ENCODE data around the gene P2RY8. TPM values are rescaled to one million over a fixed set of nuclear protein-coding genes. Genes with fewer than 3 reads are reported as not detected.

Gene P2RY8, protein sequence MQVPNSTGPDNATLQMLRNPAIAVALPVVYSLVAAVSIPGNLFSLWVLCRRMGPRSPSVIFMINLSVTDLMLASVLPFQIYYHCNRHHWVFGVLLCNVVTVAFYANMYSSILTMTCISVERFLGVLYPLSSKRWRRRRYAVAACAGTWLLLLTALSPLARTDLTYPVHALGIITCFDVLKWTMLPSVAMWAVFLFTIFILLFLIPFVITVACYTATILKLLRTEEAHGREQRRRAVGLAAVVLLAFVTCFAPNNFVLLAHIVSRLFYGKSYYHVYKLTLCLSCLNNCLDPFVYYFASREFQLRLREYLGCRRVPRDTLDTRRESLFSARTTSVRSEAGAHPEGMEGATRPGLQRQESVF
- not detected in 2 replicates for total RNA-seq

GRCh38 chrX:1537031-1537715 is at the start of gene P2RY8:
TSS of gene P2RY8 (minus strand) at chrX:1537185. CDS start at chrX:1466558, 70,627 bp downstream.

GRCh38 chrX:1452516-1453394 is 84.2 kb downstream of the P2RY8 start, which contains the start of gene ASMTL:
TSS of gene ASMTL (minus strand) at chrX:1452909. CDS start at chrX:1452840, 69 bp downstream.

Other genes starting within 250 kb of the P2RY8 start
- not detected in 2 replicates for gene IL3RA, start 200.4 kb downstream of the P2RY8 start, total RNA-seq
- gene SLC25A6, start 145.1 kb downstream of the P2RY8 start, total RNA-seq, result 152 and 238 TPM in 2 replicates
- gene ASMTL, start 84.3 kb downstream of the P2RY8 start, total RNA-seq, result 13.1 and 16.9 TPM in 2 replicates
- 13.6 and 14.7 TPM in 2 replicates for gene AKAP17A, start 54.4 kb upstream of the P2RY8 start, total RNA-seq
- gene ASMT, start 77.9 kb upstream of the P2RY8 start, total RNA-seq, result 0.09 TPM in 1 of 2 replicates, not detected in the other

All from bronchial smooth muscle cell (primary cell).